DOHH2 (cell line): ENCODE data around the gene RUNX1.

Experiments
- H3F3A ChIP-seq: fragments of 200-600 bp; sonication (generic), shearing (Covaris generic); 2 replicates; pipeline ENCODE4 v1.6.0; 2016; ENCODE audit warnings: antibody characterized with exemption, mild to moderate bottlenecking; ENCODE audit not compliant: control insufficient read depth, insufficient read depth
- H3K27ac ChIP-seq: fragments of 200-600 bp; sonication (generic); 2 replicates; pipeline ENCODE4 v1.5.1; 2014; ENCODE audit warnings: low read depth, mild to moderate bottlenecking, low read length, moderate library complexity
- H3K27me3 ChIP-seq: fragments of 200-600 bp; sonication (generic); 2 replicates; pipeline ENCODE4 v1.6.1; 2014; ENCODE audit warnings: mild to moderate bottlenecking, low read length, mixed read lengths; ENCODE audit not compliant: control insufficient read depth
- H3K36me3 ChIP-seq: fragments of 200-600 bp; sonication (generic); 2 replicates; pipeline ENCODE4 v1.6.1; 2014; ENCODE audit warnings: mild to moderate bottlenecking, low read length, moderate library complexity, mixed read lengths; ENCODE audit not compliant: control insufficient read depth
- H3K4me1 ChIP-seq: fragments of 200-600 bp; sonication (generic); 2 replicates; pipeline ENCODE4 v1.6.1; 2014; ENCODE audit warnings: mild to moderate bottlenecking, low read length, mixed read lengths; ENCODE audit not compliant: control insufficient read depth
- H3K4me2 ChIP-seq: fragments of 200-600 bp; sonication (generic); 2 replicates; pipeline ENCODE4 v1.6.0; 2014; ENCODE audit warnings: mild to moderate bottlenecking, low read length, moderate library complexity
- H3K4me3 ChIP-seq: fragments of 200-600 bp; sonication (generic); 2 replicates; pipeline ENCODE4 v1.5.1; 2014; ENCODE audit warnings: mild to moderate bottlenecking, low read length, mixed read lengths
- H3K79me2 ChIP-seq: fragments of 200-600 bp; sonication (generic); 2 replicates; pipeline ENCODE4 v1.6.1; 2014; ENCODE audit warnings: mild to moderate bottlenecking, low read length, mixed read lengths; ENCODE audit not compliant: control insufficient read depth
- H3K9me2 ChIP-seq: fragments of 200-600 bp; sonication (generic); replicated peaks from 2 replicates; pipeline ENCODE4 v1.6.1; 2014; ENCODE audit warnings: mild to moderate bottlenecking, low read length, mixed read lengths; ENCODE audit not compliant: control insufficient read depth
- H3K9me3 ChIP-seq: fragments of 200-600 bp; sonication (generic); 2 replicates; pipeline ENCODE4 v1.6.1; 2014; ENCODE audit warnings: antibody characterized with exemption, low read length, mixed read lengths; ENCODE audit not compliant: control insufficient read depth, insufficient read depth
- H4K20me1 ChIP-seq: fragments of 200-600 bp; sonication (generic); 2 replicates; pipeline ENCODE4 v1.6.0; 2014; ENCODE audit warnings: low read depth, mild to moderate bottlenecking, antibody characterized with exemption, low read length, moderate library complexity; ENCODE audit not compliant: control insufficient read depth, insufficient read depth
- CTCF ChIP-seq: fragments of 200-600 bp; sonication (generic); IDR thresholded peaks from one replicate; pipeline ENCODE4 v1.5.1; 2014; ENCODE audit warnings: antibody characterized with exemption, mild to moderate bottlenecking, low read depth, low read length; ENCODE audit not compliant: poor library complexity, severe bottlenecking
- EZH2phosphoT487 ChIP-seq: fragments of 200-600 bp; sonication (generic); IDR thresholded peaks from 2 replicates; pipeline ENCODE4 v1.6.1; 2017; ENCODE audit warnings: borderline replicate concordance, mild to moderate bottlenecking, antibody characterized with exemption, low read length, moderate library complexity, mixed read lengths

The RUNX1 gene

GRCh38 chr21:34970566-34970965 is 78.5 kb downstream of the RUNX1 start:
- Histone ChIP-seq H3K79me2 (peaks cover 93% of the 10 kb centered on the region), H3K9me3 (no peaks in the 10 kb centered on the region), H3K9me2 (no peaks in the 10 kb centered on the region), H3K4me2 (no peak overlapping the region), H3F3A (no peaks in the 10 kb centered on the region), H3K36me3 (peaks cover 37% of the 10 kb centered on the region), H3K4me3 (no peak overlapping the region), H3K27ac (no peak overlapping the region), H3K4me1 (peaks cover 23% of the 10 kb centered on the region), H3K27me3 (no peaks in the 10 kb centered on the region), H4K20me1 (peaks cover 26% of the 10 kb centered on the region; the same call in 1 of the 2 replicates)
- TF ChIP-seq CTCF (no peak), EZH2phosphoT487 (no peak)

DNA sequence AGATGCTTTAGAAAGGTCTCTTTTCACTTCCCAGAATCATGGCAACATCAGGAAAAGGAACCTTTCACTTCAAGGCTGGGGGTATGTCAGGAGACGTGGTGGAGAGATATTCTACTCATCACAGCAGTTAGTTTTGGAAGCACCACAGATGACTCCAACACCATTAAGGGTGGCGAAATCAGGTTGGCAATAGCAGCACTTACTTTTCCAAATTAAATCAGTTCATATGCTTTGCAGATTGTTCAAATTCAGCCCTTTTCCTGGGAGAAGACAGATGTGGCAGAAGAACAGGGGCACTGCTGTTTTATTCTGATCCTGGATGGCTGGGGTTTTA is 79.0 kb downstream of the RUNX1 start:
- Histone ChIP-seq H3F3A (no peaks in the 10 kb centered on the region), H3K9me3 (no peaks in the 10 kb centered on the region), H3K36me3 (peaks cover 37% of the 10 kb centered on the region), H3K4me1 (peaks cover 19% of the 10 kb centered on the region), H3K4me2 (no peak overlapping the region), H3K9me2 (no peaks in the 10 kb centered on the region), H3K27me3 (no peaks in the 10 kb centered on the region), H3K79me2 (peaks cover 93% of the 10 kb centered on the region), H3K27ac (no peak overlapping the region), H3K4me3 (no peak overlapping the region), H4K20me1 (peaks cover 28% of the 10 kb centered on the region; the same call in 1 of the 2 replicates)
- no peak for TF ChIP-seq EZH2phosphoT487
- no peak for TF ChIP-seq CTCF

DNA sequence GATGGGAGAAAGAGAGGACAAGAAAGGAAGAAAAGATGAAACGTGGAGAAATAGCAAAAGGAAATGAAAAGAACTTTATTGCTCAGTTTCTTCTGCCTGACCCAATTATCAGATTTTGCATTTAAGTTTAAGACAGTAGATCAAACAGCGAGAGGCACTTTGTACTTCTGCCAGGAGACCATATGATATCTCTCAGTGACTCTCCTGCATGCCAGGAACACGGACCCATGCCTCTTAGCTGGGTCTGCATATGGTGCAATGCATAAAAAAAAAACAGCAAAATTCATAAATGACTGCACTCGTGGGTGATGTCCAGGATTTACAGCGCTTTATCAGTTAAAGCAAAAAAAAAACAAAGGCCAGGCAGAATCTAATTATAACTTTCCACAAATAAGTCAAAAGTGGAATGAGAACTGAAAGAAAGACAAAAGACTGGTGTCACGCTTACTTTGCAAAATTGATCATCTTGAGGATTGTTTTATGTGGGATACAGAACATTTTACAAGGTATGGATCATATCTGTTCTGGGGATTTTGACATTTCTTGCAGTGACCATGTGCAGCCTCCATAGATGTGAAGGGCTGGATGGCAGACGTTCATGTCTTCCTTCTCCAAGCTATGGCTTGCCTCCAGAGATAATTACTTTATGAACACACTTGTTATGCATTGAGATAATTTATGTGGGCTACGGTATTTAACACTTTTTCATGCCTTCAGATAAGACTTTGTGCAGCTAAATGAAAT is 79.5 kb downstream of the RUNX1 start:
- Histone ChIP-seq H3K79me2 (peaks cover 94% of the 10 kb centered on the region), H3K27ac (no peak overlapping the region), H3F3A (no peaks in the 10 kb centered on the region), H4K20me1 (peaks cover 32% of the 10 kb centered on the region; the same call in 1 of the 2 replicates), H3K36me3 (peaks cover 42% of the 10 kb centered on the region), H3K4me2 (no peak overlapping the region), H3K4me3 (no peak overlapping the region), H3K9me3 (no peaks in the 10 kb centered on the region), H3K4me1 (peaks cover 13% of the 10 kb centered on the region), H3K9me2 (no peaks in the 10 kb centered on the region), H3K27me3 (no peaks in the 10 kb centered on the region)
- TF ChIP-seq EZH2phosphoT487 = no peak
- no peak for TF ChIP-seq CTCF
